ENCODE measurements around the gene IMMP2L.

IMMP2L gene

DNA sequence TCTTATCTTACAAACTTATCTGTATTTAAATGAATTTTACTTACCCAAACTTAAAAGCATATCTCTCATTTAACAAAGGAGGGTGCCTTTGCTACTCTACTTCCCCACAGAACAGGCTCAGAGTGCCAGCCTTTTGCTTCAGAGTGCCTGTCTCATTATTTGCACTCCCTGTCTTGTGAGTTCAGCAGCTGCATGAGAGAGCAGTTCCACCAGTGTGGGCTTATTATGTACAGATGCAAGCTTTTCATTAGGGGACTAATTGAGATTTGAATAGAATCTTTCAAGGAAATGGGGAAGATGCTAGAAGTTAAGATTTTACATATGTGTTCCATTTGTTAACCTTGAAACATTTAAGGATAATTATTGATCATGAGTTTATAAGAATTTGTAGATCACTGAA, 781.6 kb downstream of the IMMP2L start:
- H3K4me3 ChIP-seq (ENCODE audit: severe bottlenecking), result no peak overlapping the region
- H3K36me3 ChIP-seq (ENCODE audit: low read depth), result no peaks in the 10 kb centered on the region
- DNase-seq (ENCODE audit: low spot score) (no peak), ATAC-seq (ENCODE audit: low read depth) (no peak)
- H3K9me3 ChIP-seq (ENCODE audit: severe bottlenecking), result no peaks in the 10 kb centered on the region
- no peaks in the 10 kb centered on the region for H3K4me1 ChIP-seq (ENCODE audit: insufficient read depth, poor library complexity, severe bottlenecking)
- no peak overlapping the region for H3K27ac ChIP-seq (ENCODE audit: poor library complexity, severe bottlenecking)
- H3K27me3 ChIP-seq (ENCODE audit: insufficient read depth, poor library complexity, severe bottlenecking), result no peaks in the 10 kb centered on the region
- TF ChIP-seq, protein P1, sequence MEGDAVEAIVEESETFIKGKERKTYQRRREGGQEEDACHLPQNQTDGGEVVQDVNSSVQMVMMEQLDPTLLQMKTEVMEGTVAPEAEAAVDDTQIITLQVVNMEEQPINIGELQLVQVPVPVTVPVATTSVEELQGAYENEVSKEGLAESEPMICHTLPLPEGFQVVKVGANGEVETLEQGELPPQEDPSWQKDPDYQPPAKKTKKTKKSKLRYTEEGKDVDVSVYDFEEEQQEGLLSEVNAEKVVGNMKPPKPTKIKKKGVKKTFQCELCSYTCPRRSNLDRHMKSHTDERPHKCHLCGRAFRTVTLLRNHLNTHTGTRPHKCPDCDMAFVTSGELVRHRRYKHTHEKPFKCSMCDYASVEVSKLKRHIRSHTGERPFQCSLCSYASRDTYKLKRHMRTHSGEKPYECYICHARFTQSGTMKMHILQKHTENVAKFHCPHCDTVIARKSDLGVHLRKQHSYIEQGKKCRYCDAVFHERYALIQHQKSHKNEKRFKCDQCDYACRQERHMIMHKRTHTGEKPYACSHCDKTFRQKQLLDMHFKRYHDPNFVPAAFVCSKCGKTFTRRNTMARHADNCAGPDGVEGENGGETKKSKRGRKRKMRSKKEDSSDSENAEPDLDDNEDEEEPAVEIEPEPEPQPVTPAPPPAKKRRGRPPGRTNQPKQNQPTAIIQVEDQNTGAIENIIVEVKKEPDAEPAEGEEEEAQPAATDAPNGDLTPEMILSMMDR (IDR thresholded peaks at IDR 0.05; ENCODE audit: poor library complexity, severe bottlenecking), result no peak

DNA sequence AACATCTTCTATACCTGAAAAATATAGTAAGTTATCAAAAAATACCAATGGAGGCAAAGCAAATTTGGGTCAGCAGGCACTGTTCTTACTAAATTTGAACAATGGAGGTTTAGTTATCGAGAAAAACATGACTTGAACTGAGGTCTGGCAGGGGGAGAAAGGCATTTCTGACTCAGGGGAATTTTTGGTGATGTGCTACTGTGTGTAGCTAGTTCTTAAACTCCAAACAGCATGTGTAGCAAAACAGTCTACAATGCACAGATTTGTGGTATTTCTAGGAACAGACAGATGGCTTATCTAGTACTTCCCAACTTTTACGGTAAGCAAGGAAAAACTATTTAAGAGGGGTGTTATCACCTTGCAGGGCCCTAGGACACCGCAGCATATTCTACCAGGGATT, 783.0 kb downstream of the IMMP2L start:
- H3K27ac ChIP-seq (ENCODE audit: poor library complexity, severe bottlenecking), result no peak overlapping the region
- DNase-seq (ENCODE audit: low spot score) (no peak), ATAC-seq (ENCODE audit: low read depth) (no peak)
- TF ChIP-seq, protein P1 (IDR thresholded peaks at IDR 0.05; ENCODE audit: poor library complexity, severe bottlenecking), result no peak
- H3K9me3 ChIP-seq (ENCODE audit: severe bottlenecking), result no peaks in the 10 kb centered on the region
- no peaks in the 10 kb centered on the region for H3K27me3 ChIP-seq (ENCODE audit: insufficient read depth, poor library complexity, severe bottlenecking)
- H3K4me3 ChIP-seq (ENCODE audit: severe bottlenecking), result no peak overlapping the region
- no peaks in the 10 kb centered on the region for H3K36me3 ChIP-seq (ENCODE audit: low read depth)
- no peaks in the 10 kb centered on the region for H3K4me1 ChIP-seq (ENCODE audit: insufficient read depth, poor library complexity, severe bottlenecking)

- ATAC-seq (ENCODE audit: low read depth), result no peak
- Histone ChIP-seq H3K27ac (ENCODE audit: poor library complexity, severe bottlenecking) (no peak overlapping the region), H3K27me3 (ENCODE audit: insufficient read depth, poor library complexity, severe bottlenecking) (no peaks in the 10 kb centered on the region), H3K4me3 (ENCODE audit: severe bottlenecking) (no peak overlapping the region), H3K36me3 (ENCODE audit: low read depth) (no peaks in the 10 kb centered on the region), H3K4me1 (ENCODE audit: insufficient read depth, poor library complexity, severe bottlenecking) (no peaks in the 10 kb centered on the region), H3K9me3 (ENCODE audit: severe bottlenecking) (no peaks in the 10 kb centered on the region)
- no peak for DNase-seq (ENCODE audit: low spot score)
- TF ChIP-seq, protein P1 (IDR thresholded peaks at IDR 0.05; ENCODE audit: poor library complexity, severe bottlenecking), result no peak
Measured at GRCh38 chr7:110775046-110775445, 787.2 kb downstream of the IMMP2L start.

DNA sequence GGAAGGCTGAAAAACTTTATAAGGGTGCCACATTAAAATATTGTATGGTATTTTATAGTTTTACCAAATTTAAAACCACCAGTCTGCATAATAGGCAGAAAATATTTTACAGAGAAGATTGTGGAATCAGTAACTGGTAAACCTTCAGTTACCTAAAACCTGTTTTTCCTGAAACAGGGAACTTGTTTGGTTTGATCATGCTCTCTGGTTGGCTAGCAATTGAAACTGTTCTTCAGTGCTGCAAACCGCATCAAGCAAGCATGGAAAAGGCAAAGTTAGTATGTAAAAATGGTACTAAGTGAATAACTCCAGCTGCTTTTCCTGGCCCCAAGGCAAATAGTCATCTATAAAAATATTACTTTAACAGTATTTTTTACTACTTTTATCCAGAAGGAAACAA, 788.2 kb downstream of the IMMP2L start:
- no peaks in the 10 kb centered on the region for H3K27me3 ChIP-seq (ENCODE audit: insufficient read depth, poor library complexity, severe bottlenecking)
- TF ChIP-seq, protein P1 (IDR thresholded peaks at IDR 0.05; ENCODE audit: poor library complexity, severe bottlenecking), result no peak

DNA sequence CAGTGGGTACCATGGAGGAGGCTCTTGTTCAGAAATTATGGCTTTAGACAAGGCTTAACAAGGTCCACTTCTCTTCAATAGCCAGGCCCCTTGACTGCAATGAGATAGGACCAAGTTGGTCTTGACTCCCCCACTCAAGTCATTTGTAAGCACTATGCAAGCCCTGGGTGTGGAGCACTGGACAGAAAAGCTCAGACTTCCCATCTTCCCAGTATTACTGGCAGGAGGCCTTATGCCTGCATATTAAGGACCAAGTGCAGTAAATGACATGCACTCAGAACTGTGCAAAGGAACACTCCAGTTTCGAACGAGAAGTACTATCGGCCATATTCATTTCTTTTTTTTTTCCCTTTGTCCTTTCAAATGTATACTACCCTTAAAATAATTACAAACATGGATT, 789.7 kb downstream of the IMMP2L start:
- TF ChIP-seq, protein P1 (IDR thresholded peaks at IDR 0.05; ENCODE audit: poor library complexity, severe bottlenecking), result no peak
- no peak overlapping the region for H3K4me3 ChIP-seq (ENCODE audit: severe bottlenecking)

More for the DNA sequence above, 788.2 kb downstream of the IMMP2L start:
- no peaks in the 10 kb centered on the region for H3K4me1 ChIP-seq (ENCODE audit: insufficient read depth, poor library complexity, severe bottlenecking)
- no peak for DNase-seq (ENCODE audit: low spot score)
- ATAC-seq (ENCODE audit: low read depth), result no peak
- H3K9me3 ChIP-seq (ENCODE audit: severe bottlenecking), result no peaks in the 10 kb centered on the region
- H3K4me3 ChIP-seq (ENCODE audit: severe bottlenecking), result no peak overlapping the region
- no peaks in the 10 kb centered on the region for H3K36me3 ChIP-seq (ENCODE audit: low read depth)
- H3K27ac ChIP-seq (ENCODE audit: poor library complexity, severe bottlenecking), result no peak overlapping the region

More for the DNA sequence above, 789.7 kb downstream of the IMMP2L start:
- no peaks in the 10 kb centered on the region for H3K4me1 ChIP-seq (ENCODE audit: insufficient read depth, poor library complexity, severe bottlenecking)
- ATAC-seq (ENCODE audit: low read depth) (no peak), DNase-seq (ENCODE audit: low spot score) (no peak)
- no peaks in the 10 kb centered on the region for H3K9me3 ChIP-seq (ENCODE audit: severe bottlenecking)
- no peaks in the 10 kb centered on the region for H3K36me3 ChIP-seq (ENCODE audit: low read depth)
- H3K27me3 ChIP-seq (ENCODE audit: insufficient read depth, poor library complexity, severe bottlenecking), result no peaks in the 10 kb centered on the region
- H3K27ac ChIP-seq (ENCODE audit: poor library complexity, severe bottlenecking), result no peak overlapping the region

All from RWPE2 (cell line).